H1 (cell line): Measurements from ENCODE around the gene SLC24A3. TPM values are rescaled to one million over a fixed set of nuclear protein-coding genes. Genes with fewer than 3 reads are reported as not detected.

Experiments used
- CTCF ChIA-PET: fragments of 300-600 bp; sonication (Branson Sonifier 250); formaldehyde crosslinking; loops from one replicate; lab custom pipeline; 2021; ENCODE audit not compliant: partially characterized antibody; lab: Charles Lee
- POLR2A ChIA-PET: fragments of 300-600 bp; sonication (Branson Sonifier 250); formaldehyde crosslinking; loops from one replicate; lab custom pipeline; 2021; ENCODE audit warnings: inconsistent platforms; ENCODE audit not compliant: partially characterized antibody; lab: Charles Lee
- DNase-seq, 2 experiments: peaks; one replicate each; pipeline versions ENCODE4 v3.0.0 to v3.0.0-alpha.2; 2010 to 2022; ENCODE audit warnings: low spot score in 2 of 2, low read depth in 1 of 2, mixed read lengths in 1 of 2
- FAIRE-seq: peaks from 2 replicates; lab custom pipeline; 2011; peaks lifted over from hg19 to GRCh38; lab: Jason Lieb, UNC
- H2AFZ ChIP-seq: 2 replicates; pipeline ENCODE4 v1.8.1; 2012; ENCODE audit warnings: low read length, inconsistent platforms
- H2AK5ac ChIP-seq: 2 replicates; pipeline ENCODE4 v1.6.1; 2013; ENCODE audit warnings: low read depth, low read length
- H2BK120ac ChIP-seq: replicated peaks from 2 replicates; pipeline ENCODE3; 2013; ENCODE audit warnings: low read depth, low read length, inconsistent platforms
- H2BK12ac ChIP-seq: 2 replicates; pipeline ENCODE4 v1.6.1; 2013; ENCODE audit warnings: low read depth, low read length
- H2BK15ac ChIP-seq: 2 replicates; pipeline ENCODE4 v1.6.1; 2013; ENCODE audit warnings: low read length
- H2BK20ac ChIP-seq: 2 replicates; pipeline ENCODE4 v1.6.1; 2013; ENCODE audit warnings: low read length
- H2BK5ac ChIP-seq: 2 replicates; pipeline ENCODE4 v1.6.1; 2013; ENCODE audit warnings: low read depth, low read length
- H3K14ac ChIP-seq: 2 replicates; pipeline ENCODE4 v1.6.1; 2013; ENCODE audit warnings: inconsistent platforms; ENCODE audit not compliant: insufficient read length
- H3K18ac ChIP-seq: 2 replicates; pipeline ENCODE4 v1.6.1; 2013; ENCODE audit warnings: low read length; ENCODE audit errors: extremely low read depth
- H3K23ac ChIP-seq: 2 replicates; pipeline ENCODE4 v1.6.1; 2013; ENCODE audit warnings: inconsistent platforms; ENCODE audit not compliant: insufficient read length
- H3K23me2 ChIP-seq: 2 replicates; pipeline ENCODE4 v1.6.1; 2013; ENCODE audit warnings: low read depth, low read length
- H3K27ac ChIP-seq: 2 replicates; pipeline ENCODE4 v1.6.1; 2011; ENCODE audit warnings: low read depth, low read length, inconsistent platforms
- H3K27me3 ChIP-seq, 4 experiments: replicated peaks in 1 of 4; 1 replicate in 1 of 4; 2 replicates in 3 of 4; pipeline versions ENCODE4 v1.6.1 to v1.8.1; 2011 to 2013; ENCODE audit warnings: low read length in 3 of 4, mild to moderate bottlenecking in 3 of 4, inconsistent platforms in 2 of 4, mixed read lengths in 2 of 4, moderate library complexity in 1 of 4; ENCODE audit not compliant: control insufficient read depth in 3 of 4, insufficient read depth in 3 of 4; ENCODE audit errors: extremely low read depth in 1 of 4
- H3K36me3 ChIP-seq, 4 experiments: 2 replicates each; pipeline versions ENCODE4 v1.6.1 to v1.8.1; 2011 to 2013; ENCODE audit warnings: mild to moderate bottlenecking in 4 of 4, low read length in 3 of 4, moderate library complexity in 2 of 4, control low read depth in 1 of 4, inconsistent platforms in 1 of 4; ENCODE audit not compliant: insufficient read depth in 4 of 4, control insufficient read depth in 2 of 4
- H3K4ac ChIP-seq: replicated peaks from 2 replicates; pipeline ENCODE3; 2013; ENCODE audit warnings: low read length, low read depth, mixed read lengths, inconsistent platforms; ENCODE audit not compliant: insufficient read length
- H3K4me1 ChIP-seq, 4 experiments: replicated peaks in 1 of 4; 1 replicate in 1 of 4; 2 replicates in 3 of 4; pipeline versions ENCODE4 v1.6.1 to v1.8.1; 2011 to 2013; ENCODE audit warnings: low read length in 3 of 4, inconsistent platforms in 2 of 4, mixed read lengths in 1 of 4; ENCODE audit not compliant: insufficient read depth in 4 of 4, control insufficient read depth in 3 of 4
- H3K4me2 ChIP-seq, 2 experiments: 2 replicates each; pipeline versions ENCODE4 v1.6.1 to v1.8.1; 2011 to 2013; ENCODE audit warnings: low read depth in 2 of 2, low read length in 2 of 2, control low read depth in 1 of 2, inconsistent platforms in 1 of 2, mild to moderate bottlenecking in 1 of 2; ENCODE audit not compliant: insufficient read depth in 1 of 2
- H3K4me3 ChIP-seq, 4 experiments: fragments of 200-600, 300-600 bp in 1 of 4; sonication (generic), shearing (Covaris generic), sonication (Bioruptor Twin) in 1 of 4; 2 replicates each; pipeline versions ENCODE4 v1.5.1 to v1.8.1; 2011 to 2016; ENCODE audit warnings: low read length in 4 of 4, low read depth in 3 of 4, control low read depth in 2 of 4, inconsistent platforms in 2 of 4, mild to moderate bottlenecking in 2 of 4, mixed read lengths in 1 of 4, moderate library complexity in 1 of 4; ENCODE audit not compliant: insufficient read depth in 2 of 4; ENCODE audit errors: extremely low read depth in 1 of 4
- H3K56ac ChIP-seq: replicated peaks from 2 replicates; pipeline ENCODE3; 2013; ENCODE audit warnings: low read depth, mild to moderate bottlenecking, mixed read lengths, low read length, inconsistent platforms; ENCODE audit not compliant: insufficient read length
- H3K79me1 ChIP-seq: 2 replicates; pipeline ENCODE4 v1.6.1; 2013; ENCODE audit warnings: low read depth, low read length, control low read depth
- H3K79me2 ChIP-seq, 2 experiments: 2 replicates each; pipeline versions ENCODE4 v1.6.1 to v1.8.1; 2012 to 2013; ENCODE audit warnings: low read length in 2 of 2, mild to moderate bottlenecking in 2 of 2, inconsistent platforms in 1 of 2; ENCODE audit not compliant: insufficient read depth in 2 of 2, control insufficient read depth in 1 of 2
- H3K9ac ChIP-seq, 4 experiments: replicated peaks in 1 of 4; 1 replicate in 1 of 4; 2 replicates in 3 of 4; pipeline versions ENCODE4 v1.6.1 to v1.8.1; 2011 to 2013; ENCODE audit warnings: low read depth in 3 of 4, low read length in 3 of 4, control low read depth in 2 of 4, mild to moderate bottlenecking in 2 of 4, moderate library complexity in 2 of 4, inconsistent platforms in 1 of 4; ENCODE audit errors: extremely low read depth in 1 of 4
- H3K9me3 ChIP-seq, 2 experiments: 2 replicates each; pipeline versions ENCODE4 v1.6.1 to v1.8.1; 2012 to 2013; ENCODE audit warnings: mild to moderate bottlenecking in 2 of 2, moderate library complexity in 2 of 2, control low read depth in 1 of 2, inconsistent platforms in 1 of 2, low read depth in 1 of 2, low read length in 1 of 2, mixed read lengths in 1 of 2; ENCODE audit not compliant: insufficient read depth in 2 of 2
- H4K20me1 ChIP-seq, 2 experiments: replicated peaks in 1 of 2; 2 replicates each; pipeline versions ENCODE3 to v1.8.1; 2011 to 2013; ENCODE audit warnings: inconsistent platforms in 2 of 2, low read length in 2 of 2, mild to moderate bottlenecking in 1 of 2; ENCODE audit not compliant: insufficient read depth in 2 of 2, control insufficient read depth in 1 of 2
- H4K5ac ChIP-seq: 2 replicates; pipeline ENCODE4 v1.6.1; 2013; ENCODE audit warnings: low read length, low read depth, mixed read lengths, inconsistent platforms; ENCODE audit not compliant: insufficient read length
- H4K8ac ChIP-seq: 2 replicates; pipeline ENCODE4 v1.8.0; 2013; ENCODE audit warnings: mild to moderate bottlenecking, moderate library complexity, low read length, inconsistent platforms; ENCODE audit not compliant: insufficient read depth; ENCODE audit errors: extremely low read depth
- H4K91ac ChIP-seq: replicated peaks from 2 replicates; pipeline ENCODE3; 2013; ENCODE audit warnings: low read length, mixed read lengths, inconsistent platforms; ENCODE audit not compliant: insufficient read length
- ASH2L ChIP-seq: fragments of 200-600, 300-600 bp; sonication (generic); IDR thresholded peaks from one replicate; pipeline ENCODE4 v1.7.1; 2017; ENCODE audit warnings: low read length
- CBX8 ChIP-seq: fragments of 300-800, 300-1000 bp; sonication (generic); IDR thresholded peaks from 2 replicates; pipeline ENCODE4 v1.7.1; 2016; ENCODE audit warnings: low read depth, low read length, borderline replicate concordance
- WGBS, 2 experiments: shearing (Covaris generic) in 1 of 2; methylation state at CpG; one replicate each; pipeline versions ENCODE4 v1.1.6 to v1.1.7; 2013 to 2015; ENCODE audit warnings: low lambda C conversion rate in 2 of 2, mixed read lengths in 2 of 2, inconsistent platforms in 1 of 2, low coverage in 1 of 2, missing lambda C conversion rate in 1 of 2; ENCODE audit not compliant: insufficient replicate concordance in 2 of 2, insufficient coverage in 1 of 2, insufficient read length in 1 of 2; ENCODE audit errors: extremely low coverage in 1 of 2, missing lambda C conversion rate in 1 of 2; 5-methylcytosine and 5-hydroxymethylcytosine counted together
- polyA plus RNA-seq, 7 experiments: library from polyadenylated mRNA; depleted of rRNA in 3 of 7; stranded (reverse) in 5 of 7; unstranded in 2 of 7; fragments of >200 nt in 5 of 7; fragments of 200-250 nt in 2 of 7; gene quantifications; 1 replicate in 5 of 7; 2 replicates in 1 of 7; 4 replicates in 1 of 7; pipeline versions ENCODE4 v1.2.1 to v1.2.3, GENCODE V29; 2011 to 2013; ENCODE audit warnings: missing spikeins in 2 of 7, mixed read lengths in 2 of 7
- total RNA-seq: library from RNA; stranded (reverse); fragmentation: NEBNext Ultra II Directional; extraction: Animal tissue kit (Norgen Biotek cat#: 25700); gene quantifications from 2 replicates; pipeline ENCODE4 v1.2.1, GENCODE V29; 2021

SLC24A3 gene
- total and polyA plus RNA-seq, 2 of the 8 experiments (the other 6 are each of a cell fraction or from before 2014, with no cell fraction given), result 4.5 to 6.3 TPM

DNA sequence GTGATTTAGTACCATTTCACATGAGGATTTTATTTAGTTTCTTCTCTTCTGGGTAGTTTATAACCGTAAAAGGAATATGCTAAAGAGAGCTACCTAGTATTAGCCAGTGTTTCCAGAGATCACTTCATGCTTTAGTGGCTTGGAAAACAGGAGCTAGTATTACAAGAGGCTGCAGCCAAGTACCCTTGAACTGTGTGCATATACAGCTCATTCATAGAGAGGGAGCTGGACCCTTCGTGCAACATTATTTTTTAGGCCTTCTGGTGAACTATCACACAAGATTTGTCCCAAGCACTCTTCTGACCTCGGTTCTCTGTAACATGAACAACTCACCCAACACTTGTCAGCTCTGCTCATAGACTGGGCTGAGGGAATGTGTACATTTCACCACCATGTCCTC, 470.7 kb downstream of the SLC24A3 start:
- 88% methylated on average over 3 of the region's 3 CpGs; no CpG with 5 or more reads in 1 of the 2 experiments for WGBS, 2 experiments
- POLR2A ChIA-PET, result no interaction called here
- Histone ChIP-seq H4K8ac (no peak overlapping the region), H4K91ac (no peak overlapping the region), H2AK5ac (no peak overlapping the region), H3K79me1 (no peaks in the 10 kb centered on the region), H2BK15ac (no peak overlapping the region), H3K23me2 (peaks cover 2% of the 10 kb centered on the region; the same call in 1 of the 2 replicates), H3K27ac (no peak overlapping the region), H3K4me3 (no peak overlapping the region), H3K4ac (no peak overlapping the region), H3K14ac (no peak overlapping the region), H3K9ac (no peak overlapping the region), H3K27me3 (no peaks in the 10 kb centered on the region), H2BK5ac (no peak overlapping the region), H2BK12ac (no peak overlapping the region), H3K4me1 (peaks cover 0 to 7% (median 0%) of the 10 kb centered on the region in 4 experiments; a peak in 1 of 7 replicates), H2AFZ (no peak overlapping the region), H3K18ac (no peak overlapping the region)
- no peak for FAIRE-seq
- DNase-seq, result no peak
- TF ChIP-seq CBX8 (no peak), ASH2L (no peak)
- TF ChIP-seq, all 59 proteins: peak for 0
- Histone ChIP-seq H3K9me3 (peaks cover 6 to 38% of the 10 kb centered on the region in 2 experiments), H3K79me2 (no peaks in the 10 kb centered on the region), H4K5ac (no peak overlapping the region), H3K23ac (no peak overlapping the region), H4K20me1 (no peaks in the 10 kb centered on the region), H3K4me2 (no peak overlapping the region), H3K56ac (no peak overlapping the region), H2BK120ac (no peak overlapping the region), H3K36me3 (peaks cover 0 to 10% (median 0%) of the 10 kb centered on the region in 4 experiments; a peak in 2 of 8 replicates), H2BK20ac (no peak overlapping the region)
- CTCF ChIA-PET, result no interaction called here
